Measurements from ENCODE around the gene CDK5RAP2. TPM values are rescaled to one million over a fixed set of nuclear protein-coding genes. Genes with fewer than 3 reads are reported as not detected.

Gene CDK5RAP2
- total RNA-seq, 1 donor from 2014 or later, result 54.5 TPM

- no peak overlapping the region for H3K27ac ChIP-seq
- H3K27me3 ChIP-seq, result no peaks in the 10 kb centered on the region
- H3K4me1 ChIP-seq, result no peaks in the 10 kb centered on the region
- no peaks in the 10 kb centered on the region for H3K36me3 ChIP-seq
- H3K9me3 ChIP-seq, result no peaks in the 10 kb centered on the region
- no peak for DNase-seq (ENCODE audit: extremely low spot score in 2 of 2)
- H3K4me3 ChIP-seq, result no peak overlapping the region
- TF ChIP-seq POLR2AphosphoS5 (IDR thresholded peaks at IDR 0.05; ENCODE audit: insufficient read depth in 1 of 2, low read depth in 1 of 2) (no peak), POLR2A (IDR thresholded peaks at IDR 0.05) (no peak), CTCF (IDR thresholded peaks at IDR 0.05) (no peak)
- intact Hi-C loops (cut with DNase I), result no loop called here
Measured at GRCh38 chr9:120374239-120374638, 205.7 kb downstream of the CDK5RAP2 start.

GRCh38 chr9:120372040-120372439, 207.9 kb downstream of the CDK5RAP2 start:
- Histone ChIP-seq H3K4me1 (no peaks in the 10 kb centered on the region), H3K27me3 (no peaks in the 10 kb centered on the region), H3K27ac (no peak overlapping the region), H3K9me3 (no peaks in the 10 kb centered on the region), H3K4me3 (no peak overlapping the region), H3K36me3 (no peaks in the 10 kb centered on the region)
- TF ChIP-seq POLR2A (IDR thresholded peaks at IDR 0.05), result no peak
- TF ChIP-seq CTCF (IDR thresholded peaks at IDR 0.05), result no peak
- no peak for TF ChIP-seq POLR2AphosphoS5 (IDR thresholded peaks at IDR 0.05; ENCODE audit: insufficient read depth in 1 of 2, low read depth in 1 of 2)
- DNase-seq (ENCODE audit: extremely low spot score in 2 of 2), result no peak
- intact Hi-C loops (cut with DNase I), result no loop called here

- no peaks in the 10 kb centered on the region for H3K36me3 ChIP-seq
- no peaks in the 10 kb centered on the region for H3K9me3 ChIP-seq
- H3K27ac ChIP-seq, result no peak overlapping the region
- intact Hi-C loops (cut with DNase I), result no loop called here
- H3K4me1 ChIP-seq, result no peaks in the 10 kb centered on the region
- no peak overlapping the region for H3K4me3 ChIP-seq
- H3K27me3 ChIP-seq, result no peaks in the 10 kb centered on the region
- no peak for TF ChIP-seq CTCF (IDR thresholded peaks at IDR 0.05)
- TF ChIP-seq POLR2A (IDR thresholded peaks at IDR 0.05), result no peak
- no peak for TF ChIP-seq POLR2AphosphoS5 (IDR thresholded peaks at IDR 0.05; ENCODE audit: insufficient read depth in 1 of 2, low read depth in 1 of 2)
- DNase-seq (ENCODE audit: extremely low spot score in 2 of 2), result no peak
Measured at GRCh38 chr9:120369608-120370220, 210.3 kb downstream of the CDK5RAP2 start.

- intact Hi-C loops (cut with DNase I), result no loop called here
- Histone ChIP-seq H3K27ac (no peak overlapping the region), H3K36me3 (no peaks in the 10 kb centered on the region), H3K9me3 (no peaks in the 10 kb centered on the region), H3K27me3 (no peaks in the 10 kb centered on the region), H3K4me1 (no peaks in the 10 kb centered on the region), H3K4me3 (no peak overlapping the region)
- TF ChIP-seq POLR2A (IDR thresholded peaks at IDR 0.05) (no peak), CTCF (IDR thresholded peaks at IDR 0.05) (no peak), POLR2AphosphoS5 (IDR thresholded peaks at IDR 0.05; ENCODE audit: insufficient read depth in 1 of 2, low read depth in 1 of 2) (no peak)
- no peak for DNase-seq (ENCODE audit: extremely low spot score in 2 of 2)
Measured at GRCh38 chr9:120368799-120369198, 211.2 kb downstream of the CDK5RAP2 start.

- no peak for TF ChIP-seq POLR2A (IDR thresholded peaks at IDR 0.05)
- no peak for TF ChIP-seq POLR2AphosphoS5 (IDR thresholded peaks at IDR 0.05; ENCODE audit: insufficient read depth in 1 of 2, low read depth in 1 of 2)
- no peak for TF ChIP-seq CTCF (IDR thresholded peaks at IDR 0.05)
- H3K4me1 ChIP-seq, result no peaks in the 10 kb centered on the region
- intact Hi-C loops (cut with DNase I), result no loop called here
- no peak overlapping the region for H3K4me3 ChIP-seq
- no peak for DNase-seq (ENCODE audit: extremely low spot score in 2 of 2)
- no peaks in the 10 kb centered on the region for H3K36me3 ChIP-seq
- H3K27me3 ChIP-seq, result no peaks in the 10 kb centered on the region
- no peak overlapping the region for H3K27ac ChIP-seq
- no peaks in the 10 kb centered on the region for H3K9me3 ChIP-seq
Measured at GRCh38 chr9:120366644-120367019, 213.3 kb downstream of the CDK5RAP2 start.

Measured in vagina (tissue), 2 donors.